Astrocyte (in vitro differentiated cells and primary cell): ENCODE data around the gene GLRA3.

Experiments used
- CTCF ChIP-seq: IDR thresholded peaks from 2 replicates; pipeline ENCODE4 v1.5.1; 2011; ENCODE audit warnings: low read depth, mild to moderate bottlenecking, inconsistent platforms, low read length, moderate library complexity; ENCODE audit not compliant: insufficient read depth
- EZH2 ChIP-seq: IDR thresholded peaks from 2 replicates; pipeline ENCODE4 v1.6.1; 2012; ENCODE audit warnings: mild to moderate bottlenecking, low read length, inconsistent platforms; ENCODE audit not compliant: insufficient read depth

- TF ChIP-seq CTCF (no peak), EZH2 (no peak)
Measured at GRCh38 chr4:174697202-174697601, 131.8 kb downstream of the GLRA3 start.
